Activated CD4-positive, CD25-positive, alpha-beta regulatory T cell (primary cell): ENCODE results near the gene ACTN1.
A peak's percentile ranks its signal among the peaks of the same experiment; 100 is the strongest.

Experiments used
- DNase-seq, 4 experiments: peaks; one replicate each; lab custom pipeline; 2025; lab: John Stamatoyannopoulos, UW

Gene ACTN1

DNA sequence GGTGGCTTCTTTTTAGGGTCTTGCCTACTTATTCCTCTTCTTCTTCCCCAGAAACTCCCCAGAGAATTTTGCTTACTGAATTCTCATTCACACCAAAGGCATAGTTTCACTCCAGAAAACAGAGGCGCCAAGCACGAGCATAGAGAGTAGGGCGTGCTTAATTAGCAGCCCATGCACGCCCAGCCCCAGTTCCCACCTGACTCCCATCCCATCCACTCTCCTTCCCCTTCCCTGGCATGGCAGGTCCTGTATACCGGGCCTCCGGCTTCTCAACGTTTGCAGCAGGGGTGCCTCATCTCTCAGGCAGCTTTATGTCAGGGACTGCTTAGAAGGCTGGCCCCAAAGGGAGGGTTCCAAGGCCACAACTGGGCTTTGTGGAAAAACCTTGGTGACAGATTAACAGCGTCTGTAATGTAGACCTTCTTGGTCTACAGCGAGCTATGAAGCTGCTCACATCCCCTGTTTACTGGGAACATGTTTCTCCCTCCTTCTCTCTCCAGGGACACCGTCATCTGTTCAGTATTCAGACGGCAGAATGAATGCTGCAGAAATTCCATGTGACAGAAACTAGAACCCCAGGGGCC is 62.7 kb downstream of the ACTN1 start:
- DNase-seq: no peak

DNA sequence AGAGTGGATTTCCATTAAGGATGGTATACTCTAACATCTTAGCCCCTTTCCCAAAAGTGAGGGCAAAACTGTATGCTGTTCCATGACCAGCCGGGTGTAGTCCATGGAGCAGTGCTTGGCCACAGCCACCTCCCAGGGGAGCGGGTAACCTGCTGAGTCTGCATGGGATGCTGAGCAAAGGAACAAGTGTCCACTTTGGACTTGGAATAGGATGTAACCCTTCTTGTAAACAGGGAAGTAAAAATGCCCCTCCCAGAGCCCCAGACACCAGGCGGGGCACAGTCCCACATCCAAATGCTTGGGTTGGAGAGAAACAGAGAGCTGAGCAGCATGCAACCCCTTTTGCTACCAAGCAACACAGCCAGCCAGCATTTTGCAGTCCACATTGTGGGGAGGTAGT is 65.6 kb downstream of the ACTN1 start:
- DNase-seq: no peak

DNA sequence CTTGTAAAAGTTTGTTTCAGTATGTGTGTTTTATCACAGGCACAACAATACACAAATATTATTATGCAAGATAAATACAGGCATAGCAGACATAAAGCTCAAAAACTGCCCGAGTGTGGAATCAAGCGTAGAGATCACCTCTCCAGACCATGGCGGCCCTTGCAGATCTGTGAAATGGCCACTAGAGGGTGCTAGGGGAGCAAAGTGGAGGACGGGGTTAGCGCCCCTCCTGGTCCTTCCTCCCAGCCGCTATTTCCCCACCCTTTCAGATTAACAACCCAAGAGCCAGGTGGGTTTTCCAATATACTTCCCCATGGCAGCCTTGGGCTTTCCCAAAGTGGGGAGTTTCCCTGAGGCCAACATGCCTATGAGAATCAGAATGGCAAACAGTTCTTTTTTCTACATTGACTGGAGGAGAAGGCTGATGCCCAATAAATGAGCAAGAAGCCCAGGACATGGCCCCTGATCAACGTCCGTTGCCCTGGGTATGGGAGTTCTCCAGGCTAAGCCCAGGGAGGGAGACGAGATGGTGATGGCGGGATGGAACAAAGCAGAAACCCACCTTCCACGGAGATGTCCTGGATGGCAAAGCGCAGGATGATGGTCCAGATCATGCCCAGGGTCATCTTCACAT is 67.4 kb downstream of the ACTN1 start:
- peak; percentile 45 to 72 (median 52) for DNase-seq

DNA sequence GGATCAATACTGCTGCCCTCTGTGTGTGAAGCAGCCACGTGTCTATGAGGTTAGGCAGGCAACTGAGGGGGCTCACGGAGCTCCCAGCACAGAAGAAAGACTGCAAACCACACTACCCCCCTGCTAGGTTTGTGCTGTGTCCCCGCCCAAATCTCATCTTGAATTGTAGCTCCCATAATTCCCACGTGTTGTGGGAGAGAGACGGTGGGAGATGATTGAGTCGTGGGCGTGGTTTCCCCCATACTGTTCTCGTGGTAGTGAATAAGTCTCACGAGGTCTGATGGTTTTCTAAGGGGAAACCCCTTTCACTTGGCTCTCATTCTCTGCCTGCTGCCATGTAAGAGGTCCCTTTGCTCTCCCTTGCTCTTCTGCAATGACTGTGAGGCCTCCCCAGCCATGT is 68.6 kb downstream of the ACTN1 start:
- no peak for DNase-seq

DNA sequence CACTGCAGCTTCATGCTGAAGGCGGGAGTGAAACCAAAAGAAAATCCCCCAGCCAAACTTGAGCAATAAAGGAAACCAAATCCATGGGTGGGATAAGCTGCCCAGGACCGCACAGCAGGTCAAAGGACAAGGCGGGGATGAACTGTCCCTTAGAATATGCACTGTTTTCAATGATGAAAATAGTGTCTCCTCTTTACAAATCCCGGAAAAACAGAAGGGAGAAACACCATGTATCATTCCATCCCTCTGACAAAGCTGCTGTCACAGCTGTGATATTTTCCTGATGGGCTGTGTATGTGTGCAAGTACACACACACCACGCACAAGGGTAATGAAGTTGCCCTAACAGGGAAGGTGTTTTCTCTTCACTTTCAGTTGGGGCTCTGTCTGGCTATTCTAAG is 70.3 kb downstream of the ACTN1 start:
- no peak for DNase-seq

DNA sequence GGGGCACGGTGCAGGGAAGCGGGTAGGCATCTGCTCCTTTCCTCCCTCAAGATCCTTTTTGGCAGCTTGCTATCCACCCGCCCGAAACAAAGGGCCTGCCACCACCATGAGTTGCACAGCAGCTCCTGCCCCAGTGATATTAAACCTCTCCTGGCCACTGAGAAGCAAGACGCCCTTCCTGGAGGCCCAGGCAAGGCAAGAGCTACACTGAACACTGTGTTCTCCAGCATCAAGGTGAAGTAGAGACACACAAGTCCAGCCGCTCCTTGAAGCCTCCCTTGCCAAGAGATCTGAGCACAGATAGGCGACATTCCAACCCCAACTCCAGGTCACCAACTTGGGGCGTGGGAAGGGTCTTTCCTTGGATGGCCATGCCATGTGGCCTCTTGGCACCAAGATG is 70.9 kb downstream of the ACTN1 start:
- no peak for DNase-seq

DNA sequence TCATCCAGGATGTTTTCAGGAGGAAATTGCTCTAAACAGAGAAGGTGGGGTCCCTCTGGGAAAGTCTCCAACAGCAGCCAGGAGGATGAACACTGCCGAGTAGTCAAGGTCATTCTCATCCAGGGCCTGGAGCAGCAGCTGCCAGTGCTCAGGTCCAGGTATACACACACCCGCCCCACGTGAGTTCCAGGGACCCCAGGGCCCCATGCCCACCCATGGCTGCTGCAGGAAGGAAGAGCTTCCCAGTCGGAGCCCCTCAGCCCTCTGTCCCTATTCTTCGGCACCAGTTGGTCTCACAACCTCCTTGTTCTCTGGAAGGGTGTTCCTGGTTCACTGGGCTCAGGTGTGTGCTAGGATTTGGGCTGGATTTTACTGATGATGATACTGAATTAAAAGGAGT is 72.7 kb downstream of the ACTN1 start:
- no peak for DNase-seq

DNA sequence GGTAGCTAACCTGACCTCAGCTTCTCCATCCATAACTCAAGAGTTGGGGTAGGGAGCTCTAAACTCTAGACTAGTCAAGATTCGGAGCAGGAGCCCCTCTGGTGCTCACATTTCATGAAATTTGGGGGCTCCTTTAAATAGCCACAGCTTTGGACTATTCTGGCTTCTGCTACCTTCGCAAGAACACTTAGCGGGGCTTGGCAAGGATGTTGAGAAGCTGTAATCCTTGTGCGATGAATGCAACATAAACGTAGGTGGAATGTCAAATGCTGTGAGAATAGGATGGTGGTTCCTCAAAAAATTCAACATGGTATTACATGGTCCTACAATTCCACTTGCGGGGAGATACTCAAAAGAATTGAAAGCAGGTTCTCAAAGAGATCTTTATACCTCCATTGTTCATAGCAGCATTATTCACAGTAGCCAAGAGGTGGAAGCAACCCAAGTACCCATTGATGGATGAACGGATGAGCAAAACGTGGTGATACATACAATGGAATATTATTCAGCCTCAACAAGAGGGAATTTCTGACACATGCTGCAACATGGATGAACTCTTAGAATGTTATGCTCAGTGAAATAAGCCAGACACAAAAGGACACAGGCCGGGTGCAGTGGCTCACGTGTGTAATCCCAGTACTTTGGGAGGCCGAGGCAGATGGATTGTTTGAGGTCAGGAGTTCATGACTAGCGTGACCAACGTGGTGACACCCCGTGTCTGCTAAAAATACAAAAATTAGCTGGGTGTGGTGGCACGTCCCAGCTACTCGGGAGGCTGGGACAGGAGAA is 73.8 kb downstream of the ACTN1 start:
- DNase-seq: no peak

DNA sequence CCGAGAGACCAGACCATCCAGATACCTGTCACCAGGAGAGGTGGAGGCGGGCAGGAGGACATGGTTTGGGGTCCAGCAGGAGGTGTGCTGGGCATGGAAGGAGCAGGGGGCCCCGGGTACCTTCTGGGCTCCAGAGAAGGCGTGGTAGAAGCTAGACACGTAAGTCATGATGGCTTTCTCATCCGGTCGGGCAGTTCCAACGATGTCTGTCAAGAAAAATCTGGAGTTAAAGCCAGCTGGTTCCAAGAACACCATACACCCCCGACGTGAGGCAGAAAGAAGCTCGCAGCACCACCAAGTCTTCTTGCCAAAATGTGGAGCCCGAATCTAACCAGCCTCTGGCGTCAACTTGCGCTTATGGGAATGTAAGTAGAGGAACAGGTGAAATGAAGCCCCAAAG is 76.7 kb downstream of the ACTN1 start:
- no peak for DNase-seq

DNA sequence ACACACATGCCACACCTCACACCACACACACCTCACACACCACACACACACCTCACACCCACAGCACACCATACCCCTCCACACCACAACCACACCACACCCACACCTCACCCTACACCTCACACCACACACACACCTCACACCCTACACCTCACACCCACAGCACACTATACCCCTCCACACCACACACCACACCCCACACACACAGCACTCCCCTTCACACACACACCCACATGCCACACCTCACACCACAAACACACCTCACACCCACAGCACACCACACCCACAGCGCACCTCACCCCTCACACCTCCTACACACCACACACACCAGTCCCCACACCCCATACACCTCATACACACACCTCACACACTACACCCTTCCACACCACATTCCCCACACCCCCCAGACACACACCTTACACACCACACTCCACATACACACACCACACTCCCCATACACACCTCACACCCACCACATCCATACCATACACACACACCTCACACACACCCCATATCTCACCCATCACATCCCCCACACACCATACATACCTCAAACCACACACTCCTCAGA is 80.0 kb downstream of the ACTN1 start:
- DNase-seq: no peak

DNA sequence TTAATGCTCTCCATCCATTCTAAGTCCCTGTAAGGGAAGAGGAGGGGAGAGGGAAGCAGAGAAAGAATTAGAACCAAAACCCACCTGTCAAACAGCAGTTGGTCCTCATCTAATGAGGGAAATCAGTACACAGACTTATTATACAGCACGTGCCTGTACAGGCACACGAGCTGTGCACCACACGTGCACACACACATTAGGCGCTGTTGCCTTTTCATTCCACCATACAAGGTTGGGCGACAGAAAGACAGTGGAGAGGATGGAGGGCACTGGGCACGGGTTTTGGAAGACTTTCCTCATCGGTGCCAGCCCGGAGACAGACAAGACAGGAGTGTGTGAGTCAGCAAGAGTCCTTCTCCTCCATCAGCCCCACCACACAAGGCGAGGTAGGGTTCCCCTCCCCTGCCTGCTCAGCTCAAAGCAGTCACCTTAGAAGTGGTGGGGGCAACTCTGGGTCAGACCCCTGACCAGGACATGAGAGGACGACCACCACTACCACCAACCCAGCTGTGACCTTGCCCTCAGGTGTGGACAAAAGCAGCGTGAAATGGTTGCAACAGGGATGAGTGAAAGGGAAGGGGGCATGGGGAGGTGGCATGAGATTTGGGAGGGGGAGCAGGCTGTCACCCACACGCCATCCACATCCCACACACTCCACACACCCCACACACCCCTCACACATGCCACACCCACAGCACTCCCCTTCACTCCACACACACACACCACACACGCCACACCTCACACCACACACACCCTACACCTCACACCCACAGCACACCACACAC is 80.7 kb downstream of the ACTN1 start:
- DNase-seq: no peak

DNA sequence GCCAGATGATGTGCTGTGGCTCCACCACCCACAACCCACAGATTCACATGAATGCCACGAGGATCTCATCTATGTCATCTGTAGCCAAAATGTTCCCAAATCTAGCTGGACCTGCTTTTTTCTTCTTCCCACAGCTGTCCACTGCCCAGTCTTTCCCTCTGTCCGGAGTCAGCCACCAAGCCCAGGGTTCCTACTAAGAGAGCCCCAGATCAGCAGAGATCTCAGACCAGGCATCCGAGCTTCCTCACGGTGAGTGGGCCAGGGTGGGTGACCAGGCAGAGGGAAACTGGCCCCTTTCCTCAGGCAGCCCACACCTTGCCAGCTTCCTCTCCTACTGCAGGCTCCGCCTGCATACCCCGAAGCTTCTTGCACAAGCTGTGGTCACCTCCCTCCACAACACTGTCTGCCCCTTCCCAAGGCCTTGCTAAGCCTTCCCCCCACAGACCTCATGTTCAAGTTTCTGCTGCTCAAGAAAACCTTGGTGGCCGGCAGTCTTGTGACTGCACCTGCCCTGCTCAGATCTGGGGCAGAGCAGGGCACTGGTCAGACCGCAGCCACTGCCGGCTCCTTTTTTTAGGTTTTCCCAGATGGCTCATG is 81.4 kb downstream of the ACTN1 start:
- no peak for DNase-seq

DNA sequence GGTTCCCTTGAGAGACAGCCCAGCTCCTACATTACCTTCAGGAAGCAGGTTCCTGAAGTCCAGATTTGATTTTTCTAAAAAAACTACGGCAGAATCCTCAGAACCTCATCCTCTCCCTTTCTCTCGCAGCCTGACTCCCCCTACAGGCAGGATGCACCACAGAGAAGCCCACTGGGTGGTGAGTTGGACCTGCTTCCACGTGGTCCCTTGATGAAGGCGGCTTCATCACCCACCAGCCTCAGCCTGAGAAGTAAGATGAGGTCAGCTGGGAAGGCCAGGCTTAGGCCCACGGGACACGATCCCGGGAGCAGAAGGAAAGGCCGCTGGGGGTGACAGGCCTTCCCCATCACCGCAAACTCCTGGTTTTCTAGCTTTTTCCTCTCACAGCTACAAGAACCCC is 83.0 kb downstream of the ACTN1 start:
- no peak for DNase-seq

DNA sequence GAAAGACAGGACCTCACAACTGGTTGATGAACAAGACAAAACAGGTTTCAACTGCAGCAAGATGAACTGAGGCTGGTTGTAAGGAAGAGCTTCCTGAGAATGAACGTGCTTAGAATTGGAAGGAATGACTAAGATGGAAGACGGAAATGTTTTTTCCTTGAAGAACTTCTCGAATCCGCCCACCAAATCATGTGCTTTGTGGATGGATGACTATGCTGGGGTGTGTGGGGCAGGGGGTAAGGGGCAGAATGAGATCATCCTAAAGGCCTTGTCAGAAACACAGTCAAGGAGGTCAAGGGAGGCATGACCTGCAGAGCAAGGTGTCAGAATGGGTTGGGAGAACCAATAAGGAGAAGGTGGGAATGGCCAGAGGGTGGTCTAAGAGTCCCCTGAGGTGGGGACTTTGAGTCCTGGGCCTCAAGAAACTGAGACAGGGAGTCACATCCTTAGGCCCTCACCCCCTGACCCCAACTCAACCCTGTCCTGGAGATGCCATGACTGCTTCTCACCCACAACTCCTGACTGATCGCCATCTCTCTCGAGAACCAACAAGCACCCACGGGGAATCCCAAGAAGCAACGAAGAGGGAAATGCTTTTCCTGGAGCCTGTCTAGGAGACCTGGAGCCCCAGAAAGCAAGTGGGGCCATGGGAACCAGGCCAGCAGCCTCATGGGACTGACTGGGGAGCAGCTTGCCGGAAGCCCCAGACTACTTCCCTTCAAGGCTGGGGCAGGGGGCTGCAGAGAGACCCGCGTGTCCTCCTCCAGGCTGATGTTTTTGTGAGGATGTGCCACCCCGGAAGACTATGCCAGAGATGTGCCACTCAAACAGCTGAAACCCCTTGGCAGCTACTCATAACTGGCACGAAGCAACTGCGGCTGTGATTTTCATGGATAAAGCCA is 84.0 kb downstream of the ACTN1 start:
- no peak for DNase-seq

DNA sequence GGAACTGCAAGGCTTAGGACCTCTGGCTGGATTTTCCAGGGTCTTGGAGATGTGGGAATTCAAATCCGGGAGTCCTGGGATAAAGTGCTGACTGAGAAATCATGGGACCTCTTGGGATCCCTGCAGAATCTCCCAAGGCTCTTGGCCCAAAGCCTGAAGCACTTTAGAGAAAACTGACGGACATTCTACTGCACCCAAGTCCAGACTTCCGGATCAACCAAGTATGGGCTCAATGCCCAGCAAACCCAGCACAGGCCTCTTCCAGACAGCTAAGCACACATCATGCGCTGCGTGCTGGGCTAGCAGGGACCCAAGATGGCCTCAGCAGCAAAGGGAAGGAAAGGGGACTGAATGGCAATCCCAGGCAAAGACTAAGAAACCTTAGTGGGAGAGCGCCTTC is 85.0 kb downstream of the ACTN1 start:
- no peak for DNase-seq

DNA sequence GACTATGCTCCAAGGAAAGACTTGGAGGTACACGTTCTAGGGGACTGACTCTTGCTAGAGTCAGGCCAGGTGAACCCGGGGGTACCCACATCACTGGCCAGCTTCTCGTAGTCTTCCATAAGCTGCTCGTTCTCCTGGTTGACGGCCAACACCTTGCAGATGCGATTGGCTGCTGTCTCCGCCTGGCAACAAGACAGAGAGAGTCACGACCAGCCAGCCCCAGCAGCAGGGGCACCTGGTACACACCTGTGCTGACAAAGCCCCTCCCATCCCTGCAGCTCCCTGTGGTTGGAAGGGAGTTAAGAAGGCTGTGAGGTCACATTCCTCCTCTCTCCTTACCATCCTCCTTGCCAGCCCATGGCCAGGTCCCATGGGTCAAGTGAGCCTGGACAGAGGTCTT is 85.5 kb downstream of the ACTN1 start:
- no peak for DNase-seq

DNA sequence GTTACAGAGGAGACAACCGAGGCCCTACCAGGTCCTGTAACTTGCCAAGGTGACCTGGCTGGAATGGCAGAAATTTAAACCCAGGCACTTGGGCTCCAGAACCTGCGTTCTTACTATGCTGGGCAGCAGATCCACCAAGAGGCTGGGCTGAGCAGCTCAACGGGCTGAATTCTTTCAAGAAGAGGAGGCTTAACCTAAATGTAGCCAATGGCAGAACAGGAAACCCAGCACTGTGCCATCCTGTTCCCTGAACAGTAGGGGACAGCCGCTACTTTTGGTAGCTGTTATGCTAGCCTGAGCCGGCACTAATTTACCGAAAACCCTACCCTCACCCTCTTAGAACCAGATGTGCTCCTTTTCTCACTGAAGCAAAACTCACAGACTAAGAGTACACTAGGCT is 86.1 kb downstream of the ACTN1 start:
- no peak for DNase-seq

DNA sequence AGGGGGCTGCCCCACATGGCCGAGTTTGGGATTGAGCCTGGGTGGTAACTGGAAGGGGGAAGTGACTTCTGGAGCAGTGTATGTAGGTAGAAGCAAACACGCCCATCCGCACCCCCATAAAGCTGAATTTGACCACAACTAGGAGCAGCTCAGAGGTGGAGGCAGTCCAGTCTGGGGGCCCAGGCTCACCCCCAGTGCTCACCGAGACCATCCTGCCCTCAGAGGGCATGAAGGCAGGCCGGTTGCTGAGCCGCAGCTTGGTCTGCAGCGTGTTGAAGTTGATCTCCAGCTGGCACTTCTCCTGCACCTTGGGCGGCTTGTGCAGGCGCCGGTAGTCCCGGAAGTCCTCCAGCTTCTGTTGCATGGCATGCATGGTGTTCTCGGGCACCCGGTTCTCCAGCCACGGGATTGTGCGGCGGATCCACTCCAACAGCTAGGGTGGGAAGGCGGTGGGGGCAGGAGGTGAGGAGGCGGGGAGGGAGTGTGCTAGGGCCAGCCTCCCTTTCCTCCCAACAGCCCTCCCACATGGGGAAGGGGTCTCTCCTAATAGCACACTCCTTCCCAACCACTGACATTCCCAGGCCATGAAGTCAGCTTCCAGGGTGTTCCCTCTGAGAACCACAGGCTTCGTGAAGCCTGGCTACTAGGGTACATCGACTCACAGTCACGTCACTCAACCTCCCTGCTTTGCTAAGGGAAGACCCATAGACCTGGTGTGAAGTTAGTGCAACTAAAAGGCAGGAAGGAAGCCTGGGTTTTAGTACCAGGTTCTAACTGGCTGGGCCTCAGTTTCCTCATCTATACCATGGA is 87.0 kb downstream of the ACTN1 start:
- DNase-seq: no peak

DNA sequence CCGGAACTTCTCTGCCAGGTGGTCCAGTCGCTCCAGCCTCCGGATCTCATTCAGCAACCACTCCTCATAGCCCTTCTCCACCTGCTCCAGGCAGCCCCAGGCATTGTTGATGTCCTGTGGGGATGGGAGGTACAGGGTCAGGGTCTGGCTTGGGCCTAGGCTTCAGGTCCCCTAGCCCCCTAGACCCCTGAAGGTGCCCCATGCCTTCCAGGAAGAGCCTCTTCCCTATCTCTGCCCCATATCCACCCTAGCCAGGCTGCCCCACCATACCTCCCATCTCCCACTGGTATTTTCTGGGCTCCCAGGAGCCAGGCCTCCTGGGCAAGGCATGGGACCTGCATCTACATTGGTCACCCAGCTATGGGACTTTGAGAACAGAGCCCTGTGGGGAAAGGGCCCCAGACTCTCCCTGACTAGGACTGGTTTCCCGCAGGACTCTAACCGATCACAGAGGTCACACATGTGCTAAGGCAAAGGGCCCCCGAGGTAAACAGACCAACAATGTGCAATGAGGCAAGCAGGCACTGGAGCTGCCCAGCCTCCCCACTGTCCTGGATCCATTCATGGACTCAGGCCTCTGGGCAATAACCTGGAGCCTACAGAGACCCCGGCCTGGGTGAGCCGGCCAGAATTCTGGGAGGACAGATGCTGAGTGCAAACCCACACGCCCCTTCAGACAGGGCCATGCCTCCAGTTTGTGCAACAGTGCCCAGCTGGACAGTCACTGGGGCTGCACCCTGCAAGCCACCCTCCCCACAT is 88.8 kb downstream of the ACTN1 start:
- no peak for DNase-seq
